Ectodermal cell (in vitro differentiated cells): ENCODE data around the gene BCL2L11.

Source experiments
- H3K27ac ChIP-seq: 2 replicates; pipeline ENCODE4 v1.7.0; 2013; ENCODE audit warnings: mild to moderate bottlenecking, low read depth, low read length; ENCODE audit not compliant: insufficient read depth, poor library complexity, severe bottlenecking
- H3K27me3 ChIP-seq: 2 replicates; pipeline ENCODE4 v1.7.0; 2013; ENCODE audit warnings: mild to moderate bottlenecking, low read length; ENCODE audit not compliant: insufficient read depth, control insufficient read depth, poor library complexity, severe bottlenecking
- H3K36me3 ChIP-seq: one replicate; pipeline ENCODE4 v1.7.0; 2013; ENCODE audit warnings: low read length; ENCODE audit not compliant: control insufficient read depth, insufficient read depth
- H3K4me1 ChIP-seq: one replicate; pipeline ENCODE4 v1.7.0; 2013; ENCODE audit warnings: low read length; ENCODE audit not compliant: control insufficient read depth, insufficient read depth
- H3K4me3 ChIP-seq: 2 replicates; pipeline ENCODE4 v1.7.0; 2013; ENCODE audit warnings: low read depth, low read length, control low read depth; ENCODE audit not compliant: insufficient read depth
- H3K9me3 ChIP-seq: 2 replicates; pipeline ENCODE4 v1.7.0; 2013; ENCODE audit warnings: mild to moderate bottlenecking, low read length, moderate library complexity; ENCODE audit not compliant: control insufficient read depth
- WGBS, 2 experiments: methylation state at CpG; one replicate each; pipeline ENCODE4 v1.1.7; 2013; ENCODE audit warnings: missing lambda C conversion rate in 2 of 2; 5-methylcytosine and 5-hydroxymethylcytosine counted together

The BCL2L11 gene

DNA sequence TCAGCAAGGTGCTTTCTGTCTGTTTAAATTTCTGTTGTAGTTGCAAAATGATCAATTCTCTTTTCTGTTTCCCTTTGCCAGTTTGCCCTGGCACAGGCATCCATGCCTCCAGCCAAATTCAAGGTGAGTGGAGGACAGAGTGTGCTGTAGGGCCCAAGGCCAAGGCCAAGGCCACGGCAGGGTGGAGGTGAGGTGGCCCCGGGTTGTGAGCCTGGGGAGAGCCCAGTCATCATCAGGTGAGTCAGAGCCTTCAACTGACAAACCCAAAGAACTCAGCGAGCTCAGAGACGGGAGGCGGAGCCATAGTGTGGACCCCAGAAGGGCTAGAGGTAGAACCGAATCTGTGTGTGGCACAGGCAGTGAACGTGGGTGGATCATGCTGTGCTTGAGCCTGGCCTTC is 55.7 kb downstream of the BCL2L11 start:
- no peaks in the 10 kb centered on the region for H3K27me3 ChIP-seq
- H3K27ac ChIP-seq, result no peak overlapping the region
- H3K4me1 ChIP-seq, result peaks cover 1% of the 10 kb centered on the region
- H3K4me3 ChIP-seq, result no peak overlapping the region
- no peaks in the 10 kb centered on the region for H3K36me3 ChIP-seq
- H3K9me3 ChIP-seq, result no peaks in the 10 kb centered on the region
- WGBS, 2 experiments, result 89 to 90% methylated on average over 7 of the region's 7 CpGs

DNA sequence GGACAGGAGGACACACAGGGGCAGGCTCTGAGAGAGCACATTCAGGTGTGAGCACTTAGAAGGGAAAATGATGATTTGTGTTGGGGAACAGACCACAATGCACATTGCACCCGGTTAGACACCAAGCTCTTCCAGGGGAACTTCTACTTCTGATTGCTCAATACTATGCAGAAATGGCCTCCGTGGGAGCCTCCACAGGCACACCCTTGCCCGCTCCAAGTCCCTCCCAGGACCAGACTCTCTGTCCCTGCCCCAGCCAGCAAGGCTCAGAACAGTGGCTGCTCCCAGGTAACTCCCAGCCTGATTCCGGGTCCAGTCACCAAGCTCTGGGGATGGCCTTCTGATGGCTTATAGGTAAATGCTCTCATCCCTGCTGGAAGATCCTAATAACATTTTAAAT is 56.2 kb downstream of the BCL2L11 start:
- 87 to 98% methylated on average over 4 of the region's 4 CpGs for WGBS, 2 experiments
- no peaks in the 10 kb centered on the region for H3K36me3 ChIP-seq
- no peak overlapping the region for H3K4me3 ChIP-seq
- H3K27ac ChIP-seq, result no peak overlapping the region
- H3K27me3 ChIP-seq, result no peaks in the 10 kb centered on the region
- no peaks in the 10 kb centered on the region for H3K4me1 ChIP-seq
- H3K9me3 ChIP-seq, result no peaks in the 10 kb centered on the region

DNA sequence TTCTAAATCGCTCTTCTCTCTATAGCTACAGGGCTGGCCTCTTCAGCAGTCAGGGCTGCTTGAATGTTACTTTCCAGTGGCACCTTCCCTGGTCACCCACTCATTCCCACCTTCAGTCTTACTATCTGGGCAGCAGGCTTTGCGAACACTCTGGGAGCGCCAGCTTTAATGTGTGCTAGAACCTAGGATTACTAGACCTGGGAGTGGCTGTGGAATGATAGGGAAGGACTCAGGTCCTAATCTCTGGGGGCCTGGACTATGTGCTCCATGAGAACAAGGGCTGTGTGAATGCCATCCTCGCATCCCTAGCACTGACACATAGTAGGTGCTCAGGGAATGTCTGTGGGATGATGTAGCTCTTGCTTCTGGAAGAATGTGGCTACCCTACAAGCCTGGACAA is 57.6 kb downstream of the BCL2L11 start:
- no peak overlapping the region for H3K4me3 ChIP-seq
- H3K36me3 ChIP-seq, result no peaks in the 10 kb centered on the region
- no peaks in the 10 kb centered on the region for H3K4me1 ChIP-seq
- no peaks in the 10 kb centered on the region for H3K9me3 ChIP-seq
- no peaks in the 10 kb centered on the region for H3K27me3 ChIP-seq
- 97 to 98% methylated on average over 4 of the region's 4 CpGs for WGBS, 2 experiments
- H3K27ac ChIP-seq, result no peak overlapping the region

DNA sequence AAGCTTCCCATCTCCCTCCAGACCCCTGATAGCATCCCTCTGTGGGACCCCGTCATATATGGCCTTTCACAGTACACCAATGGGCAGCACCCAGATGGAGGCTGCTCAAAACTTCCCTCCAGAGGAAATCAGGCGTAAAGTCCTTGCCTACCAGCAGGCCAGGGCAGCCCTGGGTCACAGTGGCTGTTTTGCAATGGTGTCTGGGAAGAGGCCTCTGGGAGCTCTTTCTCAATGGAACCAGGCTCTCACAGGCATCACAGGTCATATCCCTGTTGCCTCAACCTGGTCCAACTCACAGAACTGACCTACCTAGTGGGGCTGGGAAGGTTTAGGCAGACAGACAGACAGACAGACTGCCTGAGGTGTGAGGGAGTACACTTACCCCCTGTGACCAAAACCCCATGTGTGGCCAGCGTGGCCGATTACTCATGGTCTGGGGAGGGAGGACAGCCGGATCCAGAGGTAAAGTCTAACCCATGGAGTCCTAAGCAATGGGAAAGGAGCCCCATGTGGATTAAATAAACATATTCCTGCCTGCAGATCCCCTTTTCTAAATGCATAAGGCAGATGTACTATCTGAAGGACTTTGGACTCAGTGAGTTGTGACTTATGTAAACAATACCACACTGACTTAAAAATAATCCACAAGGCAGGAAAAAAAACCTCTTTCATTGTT is 58.2 kb downstream of the BCL2L11 start:
- WGBS, 2 experiments, result 89 to 95% methylated on average over 5 of the region's 5 CpGs
- Histone ChIP-seq H3K27me3 (no peaks in the 10 kb centered on the region), H3K27ac (no peak overlapping the region), H3K4me1 (no peaks in the 10 kb centered on the region), H3K36me3 (no peaks in the 10 kb centered on the region), H3K9me3 (no peaks in the 10 kb centered on the region), H3K4me3 (no peak overlapping the region)

DNA sequence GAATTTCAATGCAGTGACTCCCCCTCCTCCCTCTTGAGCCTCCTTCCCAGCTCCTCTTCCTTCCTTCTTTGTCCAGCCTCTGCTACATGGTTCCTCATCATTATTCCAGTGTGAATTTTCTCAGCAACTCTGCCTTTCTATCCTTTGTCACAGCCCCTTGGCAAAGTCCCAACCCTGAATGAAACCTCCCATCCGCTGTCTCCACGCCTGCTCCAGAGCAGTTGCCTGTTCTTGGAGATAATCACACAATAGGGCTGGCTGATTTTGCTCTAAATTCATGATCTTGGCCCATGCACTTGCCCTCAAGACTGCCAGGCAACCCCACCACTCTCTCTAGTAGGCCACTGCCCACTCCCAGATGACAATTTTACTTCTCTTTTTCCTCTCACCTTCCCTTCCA is 61.4 kb downstream of the BCL2L11 start:
- Histone ChIP-seq H3K27ac (no peak overlapping the region), H3K9me3 (no peaks in the 10 kb centered on the region), H3K27me3 (no peaks in the 10 kb centered on the region), H3K4me1 (no peaks in the 10 kb centered on the region), H3K36me3 (no peaks in the 10 kb centered on the region), H3K4me3 (no peak overlapping the region)
- 90 to 96% methylated on average over 2 of the region's 2 CpGs for WGBS, 2 experiments

DNA sequence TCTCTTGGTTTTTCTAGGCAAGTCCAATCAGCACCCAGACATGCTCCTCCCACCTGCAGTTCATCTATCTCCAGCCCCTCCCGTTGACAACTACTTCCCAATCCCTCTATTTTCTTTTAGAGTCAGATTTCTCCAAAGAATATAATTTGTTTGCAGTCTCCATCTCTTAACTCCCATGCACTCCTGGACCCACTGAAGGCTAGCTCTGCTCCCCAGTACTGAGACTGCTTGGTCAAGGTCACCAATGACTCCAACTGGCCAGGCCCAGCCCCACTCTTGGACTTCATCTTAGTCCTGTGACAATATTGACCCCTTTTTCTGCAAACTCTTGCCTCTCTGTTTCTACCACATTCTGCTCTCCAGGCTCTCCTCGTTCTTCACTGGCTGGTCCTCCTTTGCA is 62.0 kb downstream of the BCL2L11 start:
- H3K27ac ChIP-seq, result no peak overlapping the region
- H3K27me3 ChIP-seq, result no peaks in the 10 kb centered on the region
- no peaks in the 10 kb centered on the region for H3K36me3 ChIP-seq
- H3K4me1 ChIP-seq, result no peaks in the 10 kb centered on the region
- no peak overlapping the region for H3K4me3 ChIP-seq
- 84 to 87% methylated on average over 2 of the region's 2 CpGs for WGBS, 2 experiments
- H3K9me3 ChIP-seq, result no peaks in the 10 kb centered on the region

DNA sequence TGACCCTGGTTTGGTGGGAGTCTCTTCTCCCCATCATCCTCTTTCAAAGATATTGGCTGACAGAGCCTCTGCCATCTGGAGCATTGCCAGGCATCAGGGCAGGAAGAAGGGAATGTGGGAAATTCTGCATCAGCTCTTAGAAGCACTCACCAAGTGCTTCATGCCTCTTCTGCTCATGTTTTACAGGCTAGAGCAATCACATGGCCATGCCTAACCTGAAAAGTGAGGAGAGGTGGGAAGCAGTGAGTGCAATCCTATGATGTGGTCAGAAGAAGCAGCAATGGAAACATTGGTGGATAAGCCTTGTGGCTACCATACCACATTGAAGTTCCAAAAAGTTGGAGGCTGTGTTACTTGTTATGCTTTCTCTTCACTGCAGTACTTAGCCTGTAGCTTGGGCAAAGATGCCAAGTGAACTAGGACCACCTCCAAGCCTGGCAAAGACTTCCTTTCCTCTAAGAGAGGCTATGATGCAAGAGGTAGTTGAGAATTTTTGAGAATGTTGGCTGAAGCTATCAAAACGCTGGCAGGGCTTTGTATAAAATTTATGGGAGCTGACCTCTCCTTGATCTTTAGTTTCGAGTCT is 64.1 kb downstream of the BCL2L11 start:
- Histone ChIP-seq H3K27ac (no peak overlapping the region), H3K9me3 (no peaks in the 10 kb centered on the region), H3K4me1 (no peaks in the 10 kb centered on the region), H3K4me3 (no peak overlapping the region), H3K36me3 (no peaks in the 10 kb centered on the region), H3K27me3 (no peaks in the 10 kb centered on the region)
- WGBS, 2 experiments, result 85 to 100% methylated on average over 2 of the region's 2 CpGs

DNA sequence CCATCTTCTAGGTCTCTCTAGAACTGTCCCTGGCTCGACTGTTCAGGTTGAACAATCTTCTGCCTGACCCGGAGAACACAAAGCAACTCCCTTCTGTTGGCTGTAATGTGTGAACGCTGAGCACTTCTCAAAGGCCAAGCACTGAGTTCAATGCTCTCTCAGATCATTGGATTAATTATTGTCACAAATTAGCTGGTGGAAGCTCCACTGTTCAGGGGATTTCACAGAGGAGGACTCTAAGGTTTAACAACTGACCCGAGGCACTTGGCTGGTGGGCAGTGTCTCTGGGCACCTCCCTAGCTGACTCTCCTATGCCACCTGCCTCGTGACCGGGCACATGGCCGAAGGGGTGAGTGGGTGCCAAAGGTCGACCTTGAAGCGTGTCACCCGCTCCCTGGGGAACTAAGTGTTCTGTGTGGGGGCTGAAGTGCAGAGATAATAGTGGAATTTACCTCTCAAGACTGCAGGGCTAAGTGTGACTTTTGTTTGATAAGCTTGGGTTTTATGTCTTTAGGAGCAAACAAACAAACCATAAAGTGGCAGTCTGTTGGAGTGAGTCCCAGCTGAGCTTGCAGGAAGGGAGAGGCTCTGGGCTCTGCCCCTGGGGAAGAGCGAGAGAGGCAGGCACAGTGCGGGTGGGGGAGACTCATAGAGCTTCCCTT is 64.8 kb downstream of the BCL2L11 start:
- H3K27me3 ChIP-seq, result no peaks in the 10 kb centered on the region
- no peak overlapping the region for H3K27ac ChIP-seq
- no peaks in the 10 kb centered on the region for H3K4me1 ChIP-seq
- H3K36me3 ChIP-seq, result no peaks in the 10 kb centered on the region
- WGBS, 2 experiments, result 90 to 93% methylated on average over 12 of the region's 12 CpGs
- no peaks in the 10 kb centered on the region for H3K9me3 ChIP-seq
- H3K4me3 ChIP-seq, result no peak overlapping the region

DNA sequence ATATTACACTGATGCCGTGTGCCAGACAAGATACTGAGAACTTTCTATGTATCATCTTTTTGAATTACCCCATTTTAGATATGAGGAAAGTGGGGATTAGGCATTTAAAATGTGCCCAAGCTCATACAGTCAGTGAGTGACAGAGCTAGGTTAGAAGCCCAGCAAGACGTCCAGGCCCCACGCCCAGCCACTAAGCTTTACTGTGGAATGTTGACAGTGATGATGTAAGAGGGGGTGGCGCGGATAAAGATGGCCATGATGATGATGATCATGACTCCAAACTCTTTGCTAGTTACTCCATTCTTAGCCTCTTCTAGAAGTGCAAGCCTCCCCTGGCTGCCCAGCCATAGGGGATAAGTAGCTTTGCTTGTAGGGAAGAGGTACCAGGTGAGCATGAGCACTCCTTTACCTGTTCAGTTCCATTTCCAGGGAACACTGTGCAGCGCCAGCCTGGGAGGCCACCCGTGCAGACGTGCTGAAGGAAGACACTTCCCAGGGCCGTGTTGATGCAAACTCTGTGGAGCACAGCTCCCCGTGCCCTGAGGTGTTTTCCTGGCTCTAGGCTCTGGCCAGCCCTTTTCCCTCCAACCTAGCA is 65.5 kb downstream of the BCL2L11 start:
- Histone ChIP-seq H3K4me3 (no peak overlapping the region), H3K27me3 (no peaks in the 10 kb centered on the region), H3K27ac (no peak overlapping the region), H3K36me3 (no peaks in the 10 kb centered on the region), H3K4me1 (no peaks in the 10 kb centered on the region), H3K9me3 (no peaks in the 10 kb centered on the region)
- 93% methylated on average over 10 of the region's 10 CpGs for WGBS, 2 experiments

DNA sequence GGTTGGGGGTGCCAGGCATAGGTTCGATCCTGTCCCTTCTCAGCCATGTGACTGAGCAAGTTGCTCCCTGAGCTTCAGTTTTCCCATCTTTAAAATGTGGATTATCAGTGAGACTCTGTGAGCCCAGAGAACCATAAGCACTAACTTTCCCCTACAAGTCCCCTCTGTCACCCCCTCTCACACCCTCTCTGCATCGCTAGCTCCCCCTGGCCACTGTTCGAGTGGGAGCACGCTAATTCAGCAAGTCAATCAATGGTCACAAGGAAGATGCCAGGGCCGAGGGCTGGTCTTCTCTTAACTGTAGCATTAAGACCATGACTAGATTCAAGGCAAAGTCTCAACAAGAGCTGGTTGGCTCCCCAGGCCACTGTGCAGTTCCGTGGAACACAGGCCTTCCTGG is 66.2 kb downstream of the BCL2L11 start:
- Histone ChIP-seq H3K27me3 (no peaks in the 10 kb centered on the region), H3K4me1 (no peaks in the 10 kb centered on the region), H3K27ac (no peak overlapping the region), H3K36me3 (no peaks in the 10 kb centered on the region), H3K4me3 (no peak overlapping the region), H3K9me3 (no peaks in the 10 kb centered on the region)
- 86 to 87% methylated on average over 6 of the region's 6 CpGs for WGBS, 2 experiments
